GM12878 (cell line): ENCODE data around the gene UBE2E3. TPM values are rescaled to one million over a fixed set of nuclear protein-coding genes. Genes with fewer than 3 reads are reported as not detected.
A peak's percentile ranks its signal among the peaks of the same experiment; 100 is the strongest.

Experiments
- ATAC-seq: fragments of 200-7000 bp; cut with Tn5 transposase; 3 replicates; pipeline ENCODE4 v1.9.1; 2020; ENCODE audit warnings: mild to moderate bottlenecking, moderate library complexity
- BruUV-seq: library from RNA; stranded (reverse); fragments of 400-500 nt; replicated peaks from 2 replicates; lab custom pipeline; 2021; lab: Mats Ljungman, UMichigan
- CTCF ChIA-PET: fragments of 300-600 bp; sonication (Branson Sonifier 250); formaldehyde crosslinking; extraction: SDS; loops from one replicate; lab custom pipeline; 2021; ENCODE audit warnings: inconsistent platforms; lab: Yijun Ruan, JAX
- POLR2A ChIA-PET: fragments of 350-600 bp; formaldehyde crosslinking; extraction: SDS; loops from one replicate; lab custom pipeline; 2021; ENCODE audit warnings: inconsistent platforms; lab: Charles Lee
- RAD21 ChIA-PET: fragments of 300-600 bp; sonication (Branson Sonifier 250); formaldehyde crosslinking; loops from one replicate; lab custom pipeline; 2023; ENCODE audit warnings: antibody characterized with exemption; ENCODE audit not compliant: unreplicated experiment; lab: Charles Lee
- SMC1A ChIA-PET: fragments of 300-600 bp; sonication (Branson Sonifier 250); formaldehyde crosslinking; loops from one replicate; lab custom pipeline; 2023; ENCODE audit not compliant: unreplicated experiment, uncharacterized antibody; lab: Charles Lee
- DNase-seq: peaks from one replicate; pipeline ENCODE4 v3.0.0-alpha.2; 2011; ENCODE audit warnings: low read depth, low spot score
- FAIRE-seq: peaks from 3 replicates; lab custom pipeline; 2011; peaks lifted over from hg19 to GRCh38; lab: Jason Lieb, UNC
- H2AFZ ChIP-seq: 2 replicates; pipeline ENCODE4 v1.6.0; 2011; ENCODE audit warnings: low read depth, low read length, control low read depth; ENCODE audit not compliant: control insufficient read depth
- H3K27ac ChIP-seq: 2 replicates; pipeline ENCODE4 v1.5.1; 2011; ENCODE audit warnings: control low read depth; ENCODE audit not compliant: control insufficient read depth, insufficient read depth
- H3K27me3 ChIP-seq, 2 experiments: replicated peaks in 1 of 2; 2 replicates each; pipeline versions ENCODE4 v1.6.0 to v1.6.1; 2011; ENCODE audit warnings: low read length in 1 of 2; ENCODE audit not compliant: control insufficient read depth in 2 of 2, insufficient read depth in 2 of 2
- H3K36me3 ChIP-seq, 2 experiments: 2 replicates each; pipeline ENCODE4 v1.5.1; 2011; ENCODE audit warnings: low read length in 1 of 2; ENCODE audit not compliant: control insufficient read depth in 2 of 2, insufficient read depth in 2 of 2
- H3K4me1 ChIP-seq: 2 replicates; pipeline ENCODE4 v1.6.1; 2011; ENCODE audit warnings: mild to moderate bottlenecking, low read length, moderate library complexity, mixed read lengths; ENCODE audit not compliant: control insufficient read depth, insufficient read depth
- H3K4me2 ChIP-seq: 2 replicates; pipeline ENCODE4 v1.6.0; 2011; ENCODE audit warnings: control low read depth; ENCODE audit not compliant: control insufficient read depth, insufficient read depth
- H3K4me3 ChIP-seq: fragments of 200-600 bp; sonication (generic); 2 replicates; pipeline ENCODE4 v1.5.1; 2016
- H3K79me2 ChIP-seq: 2 replicates; pipeline ENCODE4 v1.6.0; 2011; ENCODE audit warnings: low read length; ENCODE audit not compliant: control insufficient read depth, insufficient read depth
- H3K9ac ChIP-seq: 2 replicates; pipeline ENCODE4 v1.8.0; 2011; ENCODE audit warnings: low read length, control low read depth, mixed read lengths; ENCODE audit not compliant: control insufficient read depth, insufficient read depth
- H3K9me3 ChIP-seq: replicated peaks from 3 replicates; pipeline ENCODE4 v1.5.1; 2011; ENCODE audit warnings: mild to moderate bottlenecking, low read length; ENCODE audit not compliant: control insufficient read depth, insufficient read depth
- H4K20me1 ChIP-seq: 2 replicates; pipeline ENCODE4 v1.6.0; 2011; ENCODE audit not compliant: control insufficient read depth, insufficient read depth
- ASH2L ChIP-seq: fragments of 300-600, 200-600 bp; sonication (generic); IDR thresholded peaks from 2 replicates; pipeline ENCODE4 v1.6.1; 2017; ENCODE audit warnings: low read depth, mild to moderate bottlenecking, borderline replicate concordance
- BMI1 ChIP-seq: fragments of 450-650 bp; IDR thresholded peaks from 2 replicates; pipeline ENCODE4 v1.6.1; 2016; ENCODE audit warnings: mild to moderate bottlenecking, moderate library complexity, borderline replicate concordance
- CHD2 ChIP-seq: IDR thresholded peaks from 2 replicates; pipeline ENCODE4 v1.6.1; 2011; ENCODE audit warnings: low read depth, low read length, improper control_type of control experiment, borderline replicate concordance
- EGR1 ChIP-seq, 2 experiments: IDR thresholded peaks; 1 replicate in 1 of 2; 2 replicates in 1 of 2; pipeline ENCODE4 v1.6.1; 2011 to 2012; ENCODE audit warnings: low read depth in 2 of 2, low read length in 2 of 2, borderline replicate concordance in 1 of 2, mild to moderate bottlenecking in 1 of 2, moderate library complexity in 1 of 2
- KAT2A ChIP-seq: conservative IDR thresholded peaks from 2 replicates; pipeline ENCODE4 v1.6.1; 2011; ENCODE audit warnings: low read depth, low read length; ENCODE audit not compliant: control insufficient read depth
- MEF2B ChIP-seq: fragments of 450-650 bp; IDR thresholded peaks from 2 replicates; pipeline ENCODE4 v1.6.1; 2018; ENCODE audit warnings: mild to moderate bottlenecking, moderate library complexity; ENCODE audit not compliant: partially characterized antibody, poor library complexity, severe bottlenecking
- NKRF ChIP-seq: fragments of 450-650 bp; conservative IDR thresholded peaks from 2 replicates; pipeline ENCODE4 v1.6.1; 2017; ENCODE audit warnings: mild to moderate bottlenecking, moderate library complexity
- POU2F2 ChIP-seq: IDR thresholded peaks from 3 replicates; pipeline ENCODE4 v1.6.1; 2011; ENCODE audit warnings: low read depth, mild to moderate bottlenecking, low read length, borderline replicate concordance
- SMAD1 ChIP-seq: fragments of 450-650 bp; IDR thresholded peaks from 2 replicates; pipeline ENCODE4 v1.6.1; 2018; ENCODE audit warnings: mild to moderate bottlenecking, low read depth; ENCODE audit not compliant: partially characterized antibody
- SMARCA5 ChIP-seq: fragments of 450-650 bp; IDR thresholded peaks from 2 replicates; pipeline ENCODE4 v1.6.1; 2017; ENCODE audit warnings: mild to moderate bottlenecking
- TARDBP ChIP-seq: IDR thresholded peaks from 2 replicates; pipeline ENCODE4 v1.6.1; 2016; ENCODE audit warnings: borderline replicate concordance
- ZBTB40 ChIP-seq: fragments of 450-650 bp; IDR thresholded peaks from 2 replicates; pipeline ENCODE4 v1.6.1; 2016; ENCODE audit warnings: mild to moderate bottlenecking, moderate library complexity, borderline replicate concordance
- ZNF274 ChIP-seq: IDR thresholded peaks from one replicate; pipeline ENCODE4 v1.8.0; 2011; ENCODE audit not compliant: insufficient read length, insufficient read depth
- WGBS: methylation state at CpG from one replicate; pipeline ENCODE4 v1.1.6; 2016; ENCODE audit warnings: low lambda C conversion rate; ENCODE audit not compliant: insufficient replicate concordance, insufficient coverage; ENCODE audit errors: missing lambda C conversion rate; 5-methylcytosine and 5-hydroxymethylcytosine counted together
- in situ Hi-C: fragments of 300-500 bp; cut with MboI; formaldehyde crosslinking; loops from 9 replicates; pipeline ENCODE4 v1.14.3; 2018; ENCODE audit warnings: mixed read lengths
- intact Hi-C: fragments of 100-400 bp; cut with micrococcal nuclease; formaldehyde crosslinking; loops from one replicate; pipeline ENCODE4 v1.14.2; 2022; ENCODE audit not compliant: unreplicated experiment
- polyA plus RNA-seq, 11 experiments: library from polyadenylated mRNA; depleted of rRNA in 4 of 11; unstranded in 6 of 11; stranded (reverse) in 5 of 11; fragments of >200 nt; fragmentation: Nextera tagmentation in 4 of 11; fragmentation: Illumina TruSeq in 1 of 11; extraction: Ambion mirVana in 4 of 11; extraction: Trizol in 1 of 11; gene quantifications; 1 replicate in 1 of 11; 2 replicates in 10 of 11; pipeline versions ENCODE4 v1.2.1 to v1.2.3, GENCODE V29; 2011 to 2016; ENCODE audit warnings: inconsistent platforms in 2 of 11, missing spikeins in 2 of 11, low read depth in 1 of 11
- total RNA-seq, 4 experiments: library from RNA; depleted of rRNA in 3 of 4; stranded (reverse); fragments of >200 nt in 3 of 4; fragmentation: Illumina TruSeq in 1 of 4; extraction: Trizol in 1 of 4; gene quantifications; 2 replicates each; pipeline versions ENCODE4 v1.2.1 to v1.2.3, GENCODE V29; 2013 to 2021

The UBE2E3 gene
- total and polyA plus RNA-seq, 10 of the 15 experiments (the other 5 are each of a cell fraction or from before 2014, with no cell fraction given) = 14.9 to 50.0 (median 26.2) TPM

GRCh38 chr2:180980943-180981911 lies 822 bp downstream of the UBE2E3 start:
- ChIA-PET SMC1A (interaction anchor here (0.7 to 2.9 kb wide), 8 partner anchors 9 to 479 kb away, joined by 3 to 11 read pairs (median 4); no protein-coding TSS in a partner anchor), POLR2A (interaction anchor here (0.6 to 1.7 kb wide), 3 partner anchors 12 to 22 kb away, joined by 3 to 6 read pairs (median 5); no protein-coding TSS in a partner anchor), CTCF (interaction anchor here (0.6 to 3.5 kb wide), 11 partner anchors 10 to 856 kb away, joined by 3 to 14 read pairs (median 4); no protein-coding TSS in a partner anchor), RAD21 (interaction anchor here (0.6 to 2.9 kb wide), 11 partner anchors 8 to 857 kb away, joined by 3 to 9 read pairs (median 4); no protein-coding TSS in a partner anchor)
- in situ Hi-C loops (no loop called here), intact Hi-C loops (loop anchor here (2.0 to 10.0 kb wide), 7 partner anchors 56 to 974 kb away; partner anchors contain the start of genes CWC22 and ITPRID2)
- peaks cover 8% of the 10 kb centered on the region for H3K4me1 ChIP-seq
- no peaks in the 10 kb centered on the region for H3K36me3 ChIP-seq
- H3K9me3 ChIP-seq = no peaks in the 10 kb centered on the region
- no peak for DNase-seq
- H3K4me3 ChIP-seq = peak overlapping the region; percentile 76
- H3K9ac ChIP-seq = peak overlapping the region; percentile 82
- no peaks in the 10 kb centered on the region for H4K20me1 ChIP-seq
- H3K79me2 ChIP-seq = peaks cover 2% of the 10 kb centered on the region
- no peak; the same call in 2 of the 3 replicates for ATAC-seq
- WGBS = 2% methylated on average over 59 of the region's 81 CpGs
- no peaks in the 10 kb centered on the region; a peak in 1 of 4 replicates for H3K27me3 ChIP-seq
- TSS peak; percentile 53 for BruUV-seq
- FAIRE-seq = peak; percentile 31
- TF ChIP-seq SMARCA5 = 0 out of 2 replicates have a peak, but pooled peaks have one; percentile 10
- TF ChIP-seq CHD2 = no peak
- no peak for TF ChIP-seq SMAD1
- TF ChIP-seq ASH2L = 0 out of 2 replicates have a peak, but pooled peaks have one; percentile 21
- TF ChIP-seq ZNF274 = no peak
- no peak for TF ChIP-seq TARDBP
- 0 out of 2 replicates have a peak, but pooled peaks have one; percentile 35 for TF ChIP-seq BMI1
- no peak for TF ChIP-seq MEF2B
- peak; percentile 37; the same call in 1 of the 2 replicates for TF ChIP-seq ZBTB40
- TF ChIP-seq POU2F2 = no peak
- TF ChIP-seq EGR1 (IDR thresholded peaks at IDR 0.05; ENCODE audit: borderline replicate concordance in 1 of 2, low read depth in 2 of 2, low read length in 2 of 2) = 0 out of 3 replicates have a peak, but pooled peaks of 1 of the 2 experiments have one; percentile 16
- TF ChIP-seq NKRF = no peak; the same call in 1 of the 2 replicates
- TF ChIP-seq KAT2A = no peak
- H3K27ac ChIP-seq = 0 out of 2 replicates have a peak overlapping the region, but pooled peaks have one; percentile 10
- peak overlapping the region; percentile 82 for H3K4me2 ChIP-seq
- H2AFZ ChIP-seq = peak overlapping the region; percentile 70
